B cell (primary cell): ENCODE measurements around the gene ARHGAP36. TPM values are rescaled to one million over a fixed set of nuclear protein-coding genes. Genes with fewer than 3 reads are reported as not detected.

ENCODE experiments used
- ATAC-seq: fragments of 200-7000 bp; cut with Tn5 transposase; one replicate; pipeline ENCODE4 v1.10.0; 2021; ENCODE audit warnings: low read depth, mild to moderate bottlenecking, moderate number of reproducible peaks, moderate library complexity
- CTCF ChIA-PET: fragments of 350-600 bp; sonication (Branson Sonifier 250); formaldehyde crosslinking; loops from one replicate; lab custom pipeline; 2021; ENCODE audit warnings: antibody characterized with exemption, inconsistent platforms; lab: Charles Lee
- POLR2A ChIA-PET: fragments of 350-600 bp; sonication (Branson Sonifier 250); formaldehyde crosslinking; loops from one replicate; lab custom pipeline; 2021; ENCODE audit warnings: antibody characterized with exemption; lab: Charles Lee
- DNase-seq: peaks from one replicate; pipeline ENCODE4 v3.0.0; 2013
- H2AFZ ChIP-seq: 2 replicates; pipeline ENCODE4 v1.6.1; 2012; ENCODE audit warnings: mild to moderate bottlenecking, low read depth, low read length; ENCODE audit not compliant: insufficient read depth, poor library complexity, severe bottlenecking
- H3K27ac ChIP-seq, 2 donors: 1 replicate in 1 of 2; 2 replicates in 1 of 2; pipeline ENCODE4 v1.5.1; 2012 to 2013; ENCODE audit warnings: low read length in 2 of 2, mild to moderate bottlenecking in 2 of 2, moderate library complexity in 1 of 2
- H3K27me3 ChIP-seq, 4 experiments: fragments of 200-600 bp in 1 of 4; sonication (generic) in 1 of 4; replicated peaks in 1 of 4; 1 replicate in 2 of 4; 2 replicates in 2 of 4; pipeline versions ENCODE4 v1.6.1 to v1.7.0; 2013 to 2016; ENCODE audit warnings: low read length in 3 of 4, mild to moderate bottlenecking in 2 of 4, mixed read lengths in 1 of 4, moderate library complexity in 1 of 4; ENCODE audit not compliant: insufficient read depth in 4 of 4, control insufficient read depth in 3 of 4; ENCODE audit errors: control extremely low read depth in 1 of 4
- H3K36me3 ChIP-seq, 2 experiments: replicated peaks in 1 of 2; 1 replicate in 1 of 2; 2 replicates in 1 of 2; pipeline versions ENCODE4 v1.6.1 to v1.7.1; 2013; ENCODE audit warnings: low read length in 1 of 2; ENCODE audit not compliant: insufficient read depth in 2 of 2, control insufficient read depth in 1 of 2; ENCODE audit errors: control extremely low read depth in 1 of 2, extremely low read depth in 1 of 2
- H3K4me1 ChIP-seq, 2 donors: fragments of 200-600 bp in 1 of 2; sonication (generic) in 1 of 2; 1 replicate in 1 of 2; 2 replicates in 1 of 2; pipeline versions ENCODE4 v1.5.1 to v1.6.1; 2013 to 2017; ENCODE audit warnings: low read length in 2 of 2; ENCODE audit not compliant: control insufficient read depth in 2 of 2, insufficient read depth in 2 of 2
- H3K4me2 ChIP-seq: replicated peaks from 2 replicates; pipeline ENCODE3; 2012; ENCODE audit warnings: mild to moderate bottlenecking, low read depth, low read length; ENCODE audit not compliant: poor library complexity, severe bottlenecking
- H3K4me3 ChIP-seq, 5 experiments: fragments of 200-600 bp in 1 of 5; sonication (generic) in 1 of 5; 1 replicate in 3 of 5; 2 replicates in 2 of 5; pipeline versions ENCODE4 v1.5.1 to v1.7.0; 2011 to 2016; ENCODE audit warnings: low read length in 4 of 5, mild to moderate bottlenecking in 4 of 5, low read depth in 2 of 5, control low read depth in 1 of 5, moderate library complexity in 1 of 5; ENCODE audit not compliant: insufficient read depth in 1 of 5; ENCODE audit errors: control extremely low read depth in 1 of 5, extremely low read depth in 1 of 5
- H3K79me2 ChIP-seq: fragments of 200-600 bp; sonication (generic); one replicate; pipeline ENCODE4 v1.6.0; 2016; ENCODE audit warnings: low read length; ENCODE audit not compliant: control insufficient read depth, insufficient read depth
- H3K9ac ChIP-seq: fragments of 200-600 bp; sonication (generic); 2 replicates; pipeline ENCODE4 v1.6.1; 2017; ENCODE audit warnings: mild to moderate bottlenecking, low read length, moderate library complexity
- H3K9me3 ChIP-seq, 3 donors: one replicate each; pipeline versions ENCODE4 v1.6.1 to v1.7.1; 2013; ENCODE audit warnings: low read length in 2 of 3; ENCODE audit not compliant: control insufficient read depth in 2 of 3, insufficient read depth in 1 of 3; ENCODE audit errors: control extremely low read depth in 1 of 3
- H4K20me1 ChIP-seq: 2 replicates; pipeline ENCODE4 v1.6.0; 2012; ENCODE audit warnings: mild to moderate bottlenecking, low read length; ENCODE audit not compliant: insufficient read depth, control insufficient read depth, poor library complexity, severe bottlenecking
- H3K27ac Mint-ChIP-seq: one replicate; pipeline ENCODE4 v1.8.0; 2021; ENCODE audit warnings: mixed read lengths
- H3K27me3 Mint-ChIP-seq: one replicate; pipeline ENCODE4 v1.8.0; 2021; ENCODE audit warnings: mixed read lengths
- H3K4me1 Mint-ChIP-seq: one replicate; pipeline ENCODE4 v1.8.0; 2021; ENCODE audit warnings: mixed read lengths
- H3K4me3 Mint-ChIP-seq: one replicate; pipeline ENCODE4 v1.8.0; 2021; ENCODE audit warnings: mixed read lengths
- H3K9me3 Mint-ChIP-seq: one replicate; pipeline ENCODE4 v1.8.0; 2022; ENCODE audit warnings: mixed read lengths; ENCODE audit not compliant: insufficient read depth
- CTCF ChIP-seq: fragments of 200-600 bp; IDR thresholded peaks from one replicate; pipeline ENCODE4 v1.8.0; 2022; ENCODE audit warnings: antibody characterized with exemption, mild to moderate bottlenecking
- EZH2 ChIP-seq: IDR thresholded peaks from 2 replicates; pipeline ENCODE4 v1.6.1; 2012; ENCODE audit warnings: borderline replicate concordance, low read depth, mild to moderate bottlenecking, moderate library complexity, low read length; ENCODE audit not compliant: insufficient read depth, poor library complexity, severe bottlenecking
- WGBS: methylation state at CpG from one replicate; pipeline ENCODE4 v1.1.5; 2013; ENCODE audit warnings: missing lambda C conversion rate; ENCODE audit not compliant: insufficient coverage; 5-methylcytosine and 5-hydroxymethylcytosine counted together
- intact Hi-C: fragments of 100-400 bp; cut with micrococcal nuclease; formaldehyde crosslinking; loops from one replicate; pipeline ENCODE4 v1.10.0; 2022
- polyA plus RNA-seq: library from polyadenylated mRNA; depleted of rRNA; stranded (reverse); fragments of >200 nt; gene quantifications from 2 replicates; pipeline ENCODE4 v1.2.3, GENCODE V29; 2012
- total RNA-seq, 2 donors: library from RNA; stranded (reverse); fragments of 120-200 nt in 1 of 2; gene quantifications; 1 replicate in 1 of 2; 2 replicates in 1 of 2; pipeline versions ENCODE4 v1.2.3 to v1.2.4, GENCODE V29; 2013 to 2022

Gene ARHGAP36
- total and polyA plus RNA-seq, 2 donors (not counting 1 experiment from before 2014, with no cell fraction given) = not detected

DNA sequence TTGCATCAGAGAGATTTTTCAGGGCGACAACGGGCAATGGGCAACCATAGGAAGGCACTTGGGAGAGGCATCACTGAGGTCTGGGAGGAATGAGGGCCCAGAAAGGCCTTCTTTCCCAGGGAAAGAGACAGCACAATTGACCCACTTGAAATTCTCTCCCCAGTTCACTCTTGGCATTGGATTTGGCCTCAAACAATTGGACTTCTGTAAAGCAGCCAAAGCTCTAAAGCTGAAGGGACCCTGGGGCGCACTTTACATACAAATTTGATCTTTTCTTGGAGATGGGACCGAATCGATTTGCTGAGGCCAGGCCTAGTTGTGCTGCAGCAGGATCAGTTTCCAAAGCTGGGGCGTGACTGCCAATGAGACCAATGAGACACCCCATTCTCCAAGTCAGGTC is 3.2 kb downstream of the ARHGAP36 start:
- CTCF ChIA-PET = no interaction called here
- no peaks in the 10 kb centered on the region for H3K4me1 ChIP-seq
- H3K4me3 ChIP-seq = no peak overlapping the region
- intact Hi-C loops = no loop called here
- DNase-seq = no peak
- no peak overlapping the region for H3K4me2 ChIP-seq
- Mint-ChIP-seq H3K27me3 (peaks cover 21% of the 10 kb centered on the region), H3K4me1 (no peaks in the 10 kb centered on the region), H3K27ac (no peak overlapping the region), H3K9me3 (no peaks in the 10 kb centered on the region), H3K4me3 (no peak overlapping the region)
- H3K27me3 ChIP-seq = peaks cover 0 to 13% (median 3%) of the 10 kb centered on the region in 4 experiments
- no peak overlapping the region for H3K9ac ChIP-seq
- H4K20me1 ChIP-seq = no peaks in the 10 kb centered on the region
- no peaks in the 10 kb centered on the region for H3K9me3 ChIP-seq
- 94% methylated on average over 3 of the region's 6 CpGs for WGBS
- POLR2A ChIA-PET = no interaction called here
- no peaks in the 10 kb centered on the region for H3K79me2 ChIP-seq
- TF ChIP-seq CTCF = no peak
- TF ChIP-seq EZH2 = no peak
- no peak overlapping the region for H3K27ac ChIP-seq
- H2AFZ ChIP-seq = no peak overlapping the region
- no peak for ATAC-seq
- no peaks in the 10 kb centered on the region for H3K36me3 ChIP-seq

DNA sequence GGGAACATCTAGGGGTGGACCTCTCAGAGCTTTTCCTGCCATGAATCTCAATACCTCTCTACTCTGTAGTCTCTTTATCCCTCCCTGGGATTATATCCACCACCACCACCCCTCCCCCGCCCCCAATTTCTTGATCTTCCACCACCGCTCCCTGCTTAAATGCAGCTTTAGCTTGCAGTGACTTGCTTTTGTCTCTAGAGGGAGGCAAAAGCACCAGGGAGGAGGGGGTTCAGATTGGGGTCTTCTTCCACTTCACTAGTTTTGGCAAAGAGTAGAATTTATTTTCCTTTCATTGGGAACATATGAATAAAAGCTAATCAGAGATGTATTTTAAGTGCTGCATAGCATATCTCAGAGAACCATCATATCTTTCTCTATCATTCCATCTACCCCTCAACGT is 5.5 kb downstream of the ARHGAP36 start:
- no peak overlapping the region for H3K4me3 ChIP-seq
- Mint-ChIP-seq H3K4me3 (no peak overlapping the region), H3K27me3 (peaks cover 28% of the 10 kb centered on the region), H3K4me1 (no peaks in the 10 kb centered on the region), H3K9me3 (no peaks in the 10 kb centered on the region), H3K27ac (no peak overlapping the region)
- H2AFZ ChIP-seq = no peak overlapping the region
- no peak overlapping the region for H3K4me2 ChIP-seq
- DNase-seq (no peak), ATAC-seq (no peak)
- no peaks in the 10 kb centered on the region for H4K20me1 ChIP-seq
- peaks cover 0 to 4% (median 0%) of the 10 kb centered on the region in 3 donors for H3K9me3 ChIP-seq
- no peaks in the 10 kb centered on the region for H3K4me1 ChIP-seq
- no peak overlapping the region for H3K9ac ChIP-seq
- TF ChIP-seq EZH2 = no peak
- TF ChIP-seq CTCF = no peak
- H3K27ac ChIP-seq = no peak overlapping the region
- H3K79me2 ChIP-seq = no peaks in the 10 kb centered on the region
- peaks cover 0 to 16% (median 4%) of the 10 kb centered on the region in 4 experiments for H3K27me3 ChIP-seq
- no CpG with 5 or more reads among the region's 3 CpGs for WGBS
- intact Hi-C loops = no loop called here
- POLR2A ChIA-PET = no interaction called here
- H3K36me3 ChIP-seq = no peaks in the 10 kb centered on the region
- CTCF ChIA-PET = no interaction called here
